Measurements from ENCODE around the gene TMEM51. TPM values are rescaled to one million over a fixed set of nuclear protein-coding genes. Genes with fewer than 3 reads are reported as not detected.

Gene TMEM51
- total RNA-seq, 2 experiments from 2014 or later: 0.18 to 0.23 TPM

- Mint-ChIP-seq H3K27me3 (ENCODE audit: low read depth) (peaks cover 29% of the 10 kb centered on the region), H3K4me3 (no peak overlapping the region), H3K4me1 (ENCODE audit: low read depth) (no peaks in the 10 kb centered on the region), H3K36me3 (ENCODE audit: low read depth) (no peaks in the 10 kb centered on the region), H3K9me3 (ENCODE audit: insufficient read depth) (no peaks in the 10 kb centered on the region), H3K27ac (no peak overlapping the region)
- POLR2A ChIA-PET: no interaction called here
- ATAC-seq (no peak), DNase-seq (no peak)
- CTCF ChIA-PET: interaction anchor here (1.3 to 1.5 kb wide), 2 partner anchors 10 to 83 kb away, joined by 3 read pairs; no protein-coding TSS in a partner anchor
Measured at GRCh38 chr1:15210651-15211375, 57.3 kb downstream of the TMEM51 start.

GRCh38 chr1:15211424-15211823 lies 57.9 kb downstream of the TMEM51 start:
- no peak overlapping the region for H3K27ac Mint-ChIP-seq
- CTCF ChIA-PET: interaction anchor here (1.3 to 1.5 kb wide), 2 partner anchors 9 to 83 kb away, joined by 3 read pairs; no protein-coding TSS in a partner anchor
- no peak overlapping the region for H3K4me3 Mint-ChIP-seq
- DNase-seq (no peak), ATAC-seq (no peak)
- no peaks in the 10 kb centered on the region for H3K36me3 Mint-ChIP-seq (ENCODE audit: low read depth)
- POLR2A ChIA-PET: no interaction called here
- no peaks in the 10 kb centered on the region for H3K4me1 Mint-ChIP-seq (ENCODE audit: low read depth)
- H3K9me3 Mint-ChIP-seq (ENCODE audit: insufficient read depth): no peaks in the 10 kb centered on the region
- H3K27me3 Mint-ChIP-seq (ENCODE audit: low read depth): peaks cover 29% of the 10 kb centered on the region

GRCh38 chr1:15212216-15212953 lies 58.8 kb downstream of the TMEM51 start:
- no peaks in the 10 kb centered on the region for H3K9me3 Mint-ChIP-seq (ENCODE audit: insufficient read depth)
- POLR2A ChIA-PET: no interaction called here
- DNase-seq (no peak), ATAC-seq (no peak)
- no peaks in the 10 kb centered on the region for H3K4me1 Mint-ChIP-seq (ENCODE audit: low read depth)
- H3K36me3 Mint-ChIP-seq (ENCODE audit: low read depth): no peaks in the 10 kb centered on the region
- no peak overlapping the region for H3K4me3 Mint-ChIP-seq
- CTCF ChIA-PET: no interaction called here
- peaks cover 32% of the 10 kb centered on the region for H3K27me3 Mint-ChIP-seq (ENCODE audit: low read depth)
- no peak overlapping the region for H3K27ac Mint-ChIP-seq

GRCh38 chr1:15212954-15213291 lies 59.4 kb downstream of the TMEM51 start:
- no peak for DNase-seq
- H3K4me3 Mint-ChIP-seq: no peak overlapping the region
- POLR2A ChIA-PET: no interaction called here
- H3K4me1 Mint-ChIP-seq (ENCODE audit: low read depth): peaks cover 3% of the 10 kb centered on the region
- no peak overlapping the region for H3K27ac Mint-ChIP-seq
- no peak for ATAC-seq
- CTCF ChIA-PET: no interaction called here
- peaks cover 33% of the 10 kb centered on the region for H3K27me3 Mint-ChIP-seq (ENCODE audit: low read depth)
- H3K9me3 Mint-ChIP-seq (ENCODE audit: insufficient read depth): no peaks in the 10 kb centered on the region
- no peaks in the 10 kb centered on the region for H3K36me3 Mint-ChIP-seq (ENCODE audit: low read depth)

- no peak overlapping the region for H3K27ac Mint-ChIP-seq
- no peak overlapping the region for H3K4me3 Mint-ChIP-seq
- H3K36me3 Mint-ChIP-seq (ENCODE audit: low read depth): no peaks in the 10 kb centered on the region
- peaks cover 34% of the 10 kb centered on the region for H3K27me3 Mint-ChIP-seq (ENCODE audit: low read depth)
- peaks cover 7% of the 10 kb centered on the region for H3K4me1 Mint-ChIP-seq (ENCODE audit: low read depth)
- ChIA-PET CTCF (no interaction called here), POLR2A (no interaction called here)
- DNase-seq (no peak), ATAC-seq (no peak)
- no peaks in the 10 kb centered on the region for H3K9me3 Mint-ChIP-seq (ENCODE audit: insufficient read depth)
Measured at GRCh38 chr1:15213341-15213821, 59.8 kb downstream of the TMEM51 start.

GRCh38 chr1:15214527-15214926 lies 61.0 kb downstream of the TMEM51 start:
- POLR2A ChIA-PET: interaction anchor here (0.7 kb wide), 1 partner anchor 309 kb away, joined by 3 read pairs; no protein-coding TSS in a partner anchor
- ATAC-seq: no peak

GRCh38 chr1:15215116-15215515 lies 61.6 kb downstream of the TMEM51 start:
- CTCF ChIA-PET: interaction anchor here (1.0 kb wide), 1 partner anchor 108 kb away, joined by 3 read pairs; no protein-coding TSS in a partner anchor

More at GRCh38 chr1:15214527-15214926, 61.0 kb downstream of the TMEM51 start:
- peaks cover 8% of the 10 kb centered on the region for H3K9me3 Mint-ChIP-seq (ENCODE audit: insufficient read depth)
- no peak overlapping the region for H3K4me3 Mint-ChIP-seq
- H3K36me3 Mint-ChIP-seq (ENCODE audit: low read depth): no peaks in the 10 kb centered on the region
- peaks cover 33% of the 10 kb centered on the region for H3K27me3 Mint-ChIP-seq (ENCODE audit: low read depth)
- CTCF ChIA-PET: no interaction called here
- peaks cover 13% of the 10 kb centered on the region for H3K4me1 Mint-ChIP-seq (ENCODE audit: low read depth)
- no peak overlapping the region for H3K27ac Mint-ChIP-seq
- DNase-seq: no peak

GRCh38 chr1:15217654-15218053 lies 64.1 kb downstream of the TMEM51 start:
- no peaks in the 10 kb centered on the region for H3K36me3 Mint-ChIP-seq (ENCODE audit: low read depth)
- DNase-seq: no peak

More at GRCh38 chr1:15215116-15215515, 61.6 kb downstream of the TMEM51 start:
- Mint-ChIP-seq H3K36me3 (ENCODE audit: low read depth) (no peaks in the 10 kb centered on the region), H3K9me3 (ENCODE audit: insufficient read depth) (peaks cover 8% of the 10 kb centered on the region), H3K27ac (no peak overlapping the region), H3K4me1 (ENCODE audit: low read depth) (peaks cover 13% of the 10 kb centered on the region), H3K27me3 (ENCODE audit: low read depth) (peaks cover 30% of the 10 kb centered on the region), H3K4me3 (no peak overlapping the region)
- POLR2A ChIA-PET: no interaction called here
- ATAC-seq (no peak), DNase-seq (no peak)

GRCh38 chr1:15218287-15219279 lies 65.0 kb downstream of the TMEM51 start:
- ChIA-PET POLR2A (interaction anchor here (0.6 to 0.7 kb wide), 2 partner anchors 36 to 1724 kb away, joined by 3 read pairs; no protein-coding TSS in a partner anchor), CTCF (interaction anchor here (0.9 to 2.2 kb wide), 3 partner anchors 53 to 90 kb away, joined by 3 to 5 read pairs (median 3); no protein-coding TSS in a partner anchor)
- DNase-seq (no peak), ATAC-seq (no peak)
- Mint-ChIP-seq H3K27ac (no peak overlapping the region), H3K27me3 (ENCODE audit: low read depth) (peaks cover 15% of the 10 kb centered on the region), H3K36me3 (ENCODE audit: low read depth) (no peaks in the 10 kb centered on the region), H3K9me3 (ENCODE audit: insufficient read depth) (peaks cover 8% of the 10 kb centered on the region), H3K4me1 (ENCODE audit: low read depth) (peaks cover 13% of the 10 kb centered on the region), H3K4me3 (no peak overlapping the region)

More at GRCh38 chr1:15217654-15218053, 64.1 kb downstream of the TMEM51 start:
- ATAC-seq: no peak
- H3K9me3 Mint-ChIP-seq (ENCODE audit: insufficient read depth): peaks cover 8% of the 10 kb centered on the region
- CTCF ChIA-PET: interaction anchor here (2.2 kb wide), 1 partner anchor 89 kb away, joined by 5 read pairs; no protein-coding TSS in a partner anchor
- H3K4me3 Mint-ChIP-seq: no peak overlapping the region
- no peak overlapping the region for H3K27ac Mint-ChIP-seq
- H3K27me3 Mint-ChIP-seq (ENCODE audit: low read depth): peaks cover 17% of the 10 kb centered on the region
- POLR2A ChIA-PET: no interaction called here
- H3K4me1 Mint-ChIP-seq (ENCODE audit: low read depth): peaks cover 13% of the 10 kb centered on the region

GRCh38 chr1:15219280-15220023 lies 65.9 kb downstream of the TMEM51 start:
- POLR2A ChIA-PET: interaction anchor here (0.6 to 0.7 kb wide), 2 partner anchors 35 to 1725 kb away, joined by 3 read pairs; no protein-coding TSS in a partner anchor
- no peak for ATAC-seq
- Mint-ChIP-seq H3K4me1 (ENCODE audit: low read depth) (peaks cover 13% of the 10 kb centered on the region), H3K9me3 (ENCODE audit: insufficient read depth) (peaks cover 8% of the 10 kb centered on the region), H3K27ac (no peak overlapping the region), H3K36me3 (ENCODE audit: low read depth) (no peaks in the 10 kb centered on the region), H3K27me3 (ENCODE audit: low read depth) (peaks cover 18% of the 10 kb centered on the region), H3K4me3 (no peak overlapping the region)
- CTCF ChIA-PET: interaction anchor here (1.0 kb wide), 1 partner anchor 91 kb away, joined by 3 read pairs; no protein-coding TSS in a partner anchor
- no peak for DNase-seq

All from activated CD8-positive, alpha-beta T cell treated with anti-CD3 and anti-CD28 coated beads, Interleukin-2, amount 10 ng/mL, durations not matched to agents 7 days and 5 days (primary cell).